Suprapubic skin (tissue), 4 donors: ENCODE data around the gene RNF217.

Source experiments
- CTCF ChIP-seq, 2 donors: fragments of 200-600 bp in 1 of 2; fragments of 450-650 bp in 1 of 2; sonication (generic) in 1 of 2; IDR thresholded peaks; one replicate each; pipeline ENCODE4 v1.5.1; 2016 to 2019; ENCODE audit warnings: antibody characterized with exemption in 2 of 2, mild to moderate bottlenecking in 1 of 2, moderate library complexity in 1 of 2
- POLR2A ChIP-seq, 2 donors: fragments of 450-650 bp; IDR thresholded peaks; one replicate each; pipeline ENCODE4 v1.6.1; 2017; ENCODE audit warnings: antibody characterized with exemption in 2 of 2, mild to moderate bottlenecking in 2 of 2, moderate library complexity in 2 of 2
- POLR2AphosphoS5 ChIP-seq, 3 donors: sonication (generic); formaldehyde crosslinking; IDR thresholded peaks; one replicate each; pipeline ENCODE4 v1.6.1; 2017; ENCODE audit warnings: antibody characterized with exemption in 3 of 3

- TF ChIP-seq POLR2AphosphoS5 (IDR thresholded peaks at IDR 0.05) (no peak), CTCF (IDR thresholded peaks at IDR 0.05) (no peak), POLR2A (IDR thresholded peaks at IDR 0.05) (no peak)
Measured at GRCh38 chr6:124974771-124975377, 12.6 kb downstream of the RNF217 start.
